Activated gamma-delta T cell (primary cell): ENCODE measurements around the gene DNAJC30.
"Not testable (repeated sequence)": the region's sequence is repeated elsewhere in the genome, so short reads cannot be mapped to it uniquely, and the experiment has no call there.

Experiments used
- DNase-seq: peaks from one replicate; lab custom pipeline; 2025; lab: John Stamatoyannopoulos, UW

Gene DNAJC30

GRCh38 chr7:73682745-73683055, 553 bp downstream of the DNAJC30 start:
- DNase-seq, result no peak

GRCh38 chr7:73681031-73681430, 2.2 kb downstream of the DNAJC30 start:
- no peak for DNase-seq

GRCh38 chr7:73680501-73680900, 2.8 kb downstream of the DNAJC30 start:
- DNase-seq, result no peak

- DNase-seq, result no peak
Measured at GRCh38 chr7:73679709-73680108, 3.5 kb downstream of the DNAJC30 start.

GRCh38 chr7:73678862-73679261, 4.4 kb downstream of the DNAJC30 start:
- DNase-seq, result no peak

GRCh38 chr7:73676062-73676461, 7.2 kb downstream of the DNAJC30 start:
- not testable (repeated sequence) for DNase-seq

GRCh38 chr7:73674468-73675124, 8.7 kb downstream of the DNAJC30 start:
- no peak for DNase-seq

- no peak for DNase-seq
Measured at GRCh38 chr7:73671857-73672445, 11.3 kb downstream of the DNAJC30 start.

GRCh38 chr7:73671322-73671661, 12.0 kb downstream of the DNAJC30 start:
- no peak for DNase-seq

- no peak for DNase-seq
Measured at GRCh38 chr7:73669858-73670385, 13.3 kb downstream of the DNAJC30 start.

GRCh38 chr7:73669288-73669701, 14.0 kb downstream of the DNAJC30 start:
- DNase-seq, result no peak

GRCh38 chr7:73668886-73669230, 14.4 kb downstream of the DNAJC30 start:
- no peak for DNase-seq

- no peak for DNase-seq
Measured at GRCh38 chr7:73668103-73668885, 15.0 kb downstream of the DNAJC30 start.

- peak; percentile 93 for DNase-seq
Measured at GRCh38 chr7:73667344-73668102, 15.7 kb downstream of the DNAJC30 start, which contains the start of gene VPS37D. Gene VPS37D, plus strand, starts transcription at chr7:73667831. Its CDS starts 128 bp downstream, at chr7:73667959.

GRCh38 chr7:73663033-73663432, 20.2 kb downstream of the DNAJC30 start:
- DNase-seq, result no peak

- not testable (repeated sequence) for DNase-seq
Measured at GRCh38 chr7:73660594-73660993, 22.7 kb downstream of the DNAJC30 start.

GRCh38 chr7:73659983-73660382, 23.3 kb downstream of the DNAJC30 start:
- DNase-seq, result no peak

- DNase-seq, result not testable (repeated sequence)
Measured at GRCh38 chr7:73655309-73655708, 27.9 kb downstream of the DNAJC30 start.

- no peak for DNase-seq
Measured at GRCh38 chr7:73652541-73652949, 30.7 kb downstream of the DNAJC30 start.

GRCh38 chr7:73650524-73650923, 32.7 kb downstream of the DNAJC30 start:
- no peak for DNase-seq

GRCh38 chr7:73649576-73649975, 33.7 kb downstream of the DNAJC30 start:
- DNase-seq, result no peak

- no peak for DNase-seq
Measured at GRCh38 chr7:73648593-73649332, 34.5 kb downstream of the DNAJC30 start.
